ENCODE measurements around the gene CBFA2T2. TPM values are rescaled to one million over a fixed set of nuclear protein-coding genes. Genes with fewer than 3 reads are reported as not detected.
"Not testable (repeated sequence)": the region's sequence is repeated elsewhere in the genome, so short reads cannot be mapped to it uniquely, and the experiment has no call there.

Gene CBFA2T2
- total RNA-seq, 1 experiment from 2014 or later, result 16.3 TPM

- ChIA-PET POLR2A (no interaction called here), CTCF (no interaction called here)
- H3K9me3 ChIP-seq (ENCODE audit: control insufficient read depth, insufficient read depth, low read depth, low read length), result no peaks in the 10 kb centered on the region
- ATAC-seq (no peak), DNase-seq (ENCODE audit: low read depth, low spot score) (no peak)
- H3K36me3 ChIP-seq (ENCODE audit: control insufficient read depth, insufficient read depth, low read length), result no peaks in the 10 kb centered on the region
- H3K27me3 ChIP-seq (ENCODE audit: control insufficient read depth, insufficient read depth, low read length), result no peaks in the 10 kb centered on the region
- H3K27ac ChIP-seq (ENCODE audit: low read length), result no peak overlapping the region
- in situ Hi-C loops (cut with HindIII; ENCODE audit: low pct_unique_long_range_greater_than_20kb, low sequenced_read_pairs) (no loop called here), intact Hi-C loops (cut with micrococcal nuclease; ENCODE audit: unreplicated experiment) (no loop called here)
- BruUV-seq (replicated peaks), result no TSS peak
- H3K4me1 ChIP-seq (ENCODE audit: control insufficient read depth, insufficient read depth, low read length), result no peaks in the 10 kb centered on the region
- H3K4me3 ChIP-seq (ENCODE audit: low read depth in 2 of 2, low read length in 2 of 2), result no peak overlapping the region
- TF ChIP-seq SIN3A (IDR thresholded peaks at IDR 0.05; ENCODE audit: borderline replicate concordance, insufficient read depth, low read depth, low read length), result no peak
- no peak for TF ChIP-seq POLR2AphosphoS5 (IDR thresholded peaks at IDR 0.05; ENCODE audit: low read depth, low read length)
- TF ChIP-seq CTCF (IDR thresholded peaks at IDR 0.05), result no peak
- TF ChIP-seq REST (IDR thresholded peaks at IDR 0.05; ENCODE audit: insufficient read depth in 1 of 2, low read depth in 2 of 2, low read length in 1 of 2), result no peak
- TF ChIP-seq TCF7L2 (IDR thresholded peaks at IDR 0.05; ENCODE audit: low read depth, low read length), result no peak
These were observed 206.6 kb downstream of the CBFA2T2 start for GRCh38 chr20:33696448-33696847.

GRCh38 chr20:33697129-33697528 lies 207.2 kb downstream of the CBFA2T2 start:
- ChIA-PET POLR2A (no interaction called here), CTCF (no interaction called here)
- no peaks in the 10 kb centered on the region for H3K36me3 ChIP-seq (ENCODE audit: control insufficient read depth, insufficient read depth, low read length)
- no peaks in the 10 kb centered on the region for H3K9me3 ChIP-seq (ENCODE audit: control insufficient read depth, insufficient read depth, low read depth, low read length)
- DNase-seq (ENCODE audit: low read depth, low spot score) (no peak), ATAC-seq (no peak)
- H3K4me1 ChIP-seq (ENCODE audit: control insufficient read depth, insufficient read depth, low read length), result no peaks in the 10 kb centered on the region
- BruUV-seq (replicated peaks), result no TSS peak
- H3K4me3 ChIP-seq (ENCODE audit: low read depth in 2 of 2, low read length in 2 of 2), result no peak overlapping the region
- intact Hi-C loops (cut with micrococcal nuclease; ENCODE audit: unreplicated experiment) (no loop called here), in situ Hi-C loops (cut with HindIII; ENCODE audit: low pct_unique_long_range_greater_than_20kb, low sequenced_read_pairs) (no loop called here)
- TF ChIP-seq SIN3A (IDR thresholded peaks at IDR 0.05; ENCODE audit: borderline replicate concordance, insufficient read depth, low read depth, low read length), result no peak
- TF ChIP-seq POLR2AphosphoS5 (IDR thresholded peaks at IDR 0.05; ENCODE audit: low read depth, low read length), result no peak
- no peak for TF ChIP-seq CTCF (IDR thresholded peaks at IDR 0.05)
- TF ChIP-seq REST (IDR thresholded peaks at IDR 0.05; ENCODE audit: insufficient read depth in 1 of 2, low read depth in 2 of 2, low read length in 1 of 2), result no peak
- TF ChIP-seq TCF7L2 (IDR thresholded peaks at IDR 0.05; ENCODE audit: low read depth, low read length), result no peak
- H3K27ac ChIP-seq (ENCODE audit: low read length), result no peak overlapping the region
- H3K27me3 ChIP-seq (ENCODE audit: control insufficient read depth, insufficient read depth, low read length), result no peaks in the 10 kb centered on the region

GRCh38 chr20:33698966-33699365 lies 209.1 kb downstream of the CBFA2T2 start:
- BruUV-seq (replicated peaks); DNase-seq (ENCODE audit: low read depth, low spot score); H3K27ac ChIP-seq (ENCODE audit: low read length); intact Hi-C loops (cut with micrococcal nuclease; ENCODE audit: unreplicated experiment); in situ Hi-C loops (cut with HindIII; ENCODE audit: low pct_unique_long_range_greater_than_20kb, low sequenced_read_pairs); H3K4me1 ChIP-seq (ENCODE audit: control insufficient read depth, insufficient read depth, low read length); CTCF ChIA-PET; ATAC-seq; H3K9me3 ChIP-seq (ENCODE audit: control insufficient read depth, insufficient read depth, low read depth, low read length); H3K4me3 ChIP-seq (ENCODE audit: low read depth in 2 of 2, low read length in 2 of 2); POLR2A ChIA-PET; H3K36me3 ChIP-seq (ENCODE audit: control insufficient read depth, insufficient read depth, low read length); H3K27me3 ChIP-seq (ENCODE audit: control insufficient read depth, insufficient read depth, low read length): not testable (repeated sequence)

Measured in Panc1 (cell line).